SH-SY5Y (cell line): ENCODE data around the gene GCG.

ENCODE experiments used
- GATA2 ChIP-seq: IDR thresholded peaks from 2 replicates; pipeline ENCODE4 v1.6.1; 2011; ENCODE audit warnings: mild to moderate bottlenecking, low read depth, low read length
- GATA3 ChIP-seq: IDR thresholded peaks from 2 replicates; pipeline ENCODE4 v1.6.1; 2011; ENCODE audit warnings: low read depth, mild to moderate bottlenecking, low read length, moderate library complexity

DNA sequence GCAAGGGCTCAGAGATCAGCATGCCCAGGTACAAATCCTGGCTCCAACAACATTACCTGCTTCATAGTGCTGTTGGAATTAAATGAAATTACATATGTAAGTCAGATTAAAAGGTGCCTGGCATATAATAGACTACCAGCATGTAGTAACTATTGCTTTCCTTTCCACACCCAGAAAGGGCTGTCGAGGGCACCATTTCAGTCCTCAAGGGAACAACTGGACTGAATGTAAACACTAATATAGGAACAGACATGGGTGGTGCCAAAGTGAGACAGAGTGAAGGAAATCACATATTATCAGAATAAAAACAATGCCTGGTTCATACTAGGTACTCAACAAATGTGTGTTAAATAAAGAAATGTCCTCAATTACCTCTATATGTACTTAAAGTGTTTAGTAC is 47.9 kb upstream of the GCG start:
- TF ChIP-seq GATA2, result no peak
- TF ChIP-seq GATA3, result no peak
